ENCODE results near the gene RNF183. TPM values are rescaled to one million over a fixed set of nuclear protein-coding genes. Genes with fewer than 3 reads are reported as not detected.

Gene RNF183
- total RNA-seq, 1 experiment from 2014 or later, result 1.5 TPM

DNA sequence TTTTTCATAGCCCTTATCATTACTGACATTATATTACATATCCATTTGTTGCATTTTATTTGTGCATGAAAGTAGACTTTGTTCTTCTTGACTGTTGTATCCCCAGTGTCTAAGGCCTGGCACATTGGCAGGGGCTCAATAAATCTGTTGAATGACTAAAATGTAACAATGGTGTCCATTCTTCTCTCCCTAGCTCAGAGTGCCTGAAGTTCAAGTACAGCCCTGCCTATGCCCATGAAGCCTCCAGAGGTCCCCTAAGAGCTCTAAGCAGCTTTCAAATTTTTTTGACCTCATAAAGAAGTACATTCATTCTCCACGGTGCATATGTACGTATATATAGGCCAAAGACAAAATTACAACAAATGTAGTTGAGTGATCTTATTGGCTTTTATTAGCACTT is 42.0 kb upstream of the RNF183 start:
- no peaks in the 10 kb centered on the region for H3K27me3 Mint-ChIP-seq (ENCODE audit: insufficient read depth, unreplicated experiment)
- no peaks in the 10 kb centered on the region for H3K36me3 ChIP-seq (ENCODE audit: control insufficient read depth, insufficient read depth, low read length)
- BruUV-seq (replicated peaks), result no TSS peak
- ChIA-PET POLR2A (no interaction called here), CTCF (interaction anchor here (0.7 kb wide), 1 partner anchor 10 kb away, joined by 3 read pairs; no protein-coding TSS in a partner anchor)
- no peak overlapping the region for H3K27ac Mint-ChIP-seq (ENCODE audit: unreplicated experiment)
- intact Hi-C loops (cut with micrococcal nuclease; ENCODE audit: unreplicated experiment), result no loop called here
- no peaks in the 10 kb centered on the region for H3K9me3 ChIP-seq
- DNase-seq, result no peak
- no peak overlapping the region for H3K4me3 Mint-ChIP-seq (ENCODE audit: unreplicated experiment)
- no peaks in the 10 kb centered on the region for H3K9me3 Mint-ChIP-seq (ENCODE audit: unreplicated experiment)
- no peaks in the 10 kb centered on the region for H3K36me3 Mint-ChIP-seq (ENCODE audit: insufficient read depth, unreplicated experiment)
- H3K4me3 ChIP-seq (ENCODE audit: low read depth, low read length), result no peak overlapping the region
- peaks cover 8% of the 10 kb centered on the region for H3K4me1 Mint-ChIP-seq (ENCODE audit: low read depth, unreplicated experiment)
- no peaks in the 10 kb centered on the region for H3K4me1 ChIP-seq
- H3K27me3 ChIP-seq (replicated peaks; ENCODE audit: control insufficient read depth, insufficient read depth, low read length), result no peaks in the 10 kb centered on the region
- TF ChIP-seq, protein P1, sequence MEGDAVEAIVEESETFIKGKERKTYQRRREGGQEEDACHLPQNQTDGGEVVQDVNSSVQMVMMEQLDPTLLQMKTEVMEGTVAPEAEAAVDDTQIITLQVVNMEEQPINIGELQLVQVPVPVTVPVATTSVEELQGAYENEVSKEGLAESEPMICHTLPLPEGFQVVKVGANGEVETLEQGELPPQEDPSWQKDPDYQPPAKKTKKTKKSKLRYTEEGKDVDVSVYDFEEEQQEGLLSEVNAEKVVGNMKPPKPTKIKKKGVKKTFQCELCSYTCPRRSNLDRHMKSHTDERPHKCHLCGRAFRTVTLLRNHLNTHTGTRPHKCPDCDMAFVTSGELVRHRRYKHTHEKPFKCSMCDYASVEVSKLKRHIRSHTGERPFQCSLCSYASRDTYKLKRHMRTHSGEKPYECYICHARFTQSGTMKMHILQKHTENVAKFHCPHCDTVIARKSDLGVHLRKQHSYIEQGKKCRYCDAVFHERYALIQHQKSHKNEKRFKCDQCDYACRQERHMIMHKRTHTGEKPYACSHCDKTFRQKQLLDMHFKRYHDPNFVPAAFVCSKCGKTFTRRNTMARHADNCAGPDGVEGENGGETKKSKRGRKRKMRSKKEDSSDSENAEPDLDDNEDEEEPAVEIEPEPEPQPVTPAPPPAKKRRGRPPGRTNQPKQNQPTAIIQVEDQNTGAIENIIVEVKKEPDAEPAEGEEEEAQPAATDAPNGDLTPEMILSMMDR (IDR thresholded peaks at IDR 0.05; ENCODE audit: insufficient read depth in 1 of 2, low read depth in 1 of 2, low read length in 1 of 2, severe bottlenecking in 1 of 2, unreplicated experiment in 1 of 2), result no peak

DNA sequence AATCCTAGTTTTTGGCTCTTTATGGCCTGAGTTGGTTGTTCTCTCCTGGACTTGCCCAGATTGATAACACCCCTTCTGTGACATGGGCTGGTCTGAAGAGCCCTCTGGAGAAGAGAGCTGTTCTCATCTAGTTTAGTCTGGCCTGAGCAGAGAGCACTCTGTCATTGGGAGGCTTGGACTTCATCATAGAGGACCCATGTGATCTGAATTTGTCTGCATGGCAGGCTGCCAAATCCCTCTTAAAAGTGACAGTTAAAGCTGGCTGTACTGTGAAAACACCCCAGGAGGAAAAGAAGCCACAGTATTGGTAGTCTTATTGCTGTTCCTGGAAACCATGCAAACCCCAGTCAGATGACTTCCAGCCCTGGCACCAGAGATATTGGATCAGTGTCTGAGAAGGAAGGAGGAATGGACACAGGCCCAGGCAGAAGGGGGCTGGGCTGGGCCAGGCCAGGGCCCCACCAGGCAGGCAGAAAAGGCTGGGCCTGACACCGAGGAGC is 40.6 kb upstream of the RNF183 start:
- Mint-ChIP-seq H3K4me1 (ENCODE audit: low read depth, unreplicated experiment) (peaks cover 14% of the 10 kb centered on the region), H3K4me3 (ENCODE audit: unreplicated experiment) (no peak overlapping the region)

DNA sequence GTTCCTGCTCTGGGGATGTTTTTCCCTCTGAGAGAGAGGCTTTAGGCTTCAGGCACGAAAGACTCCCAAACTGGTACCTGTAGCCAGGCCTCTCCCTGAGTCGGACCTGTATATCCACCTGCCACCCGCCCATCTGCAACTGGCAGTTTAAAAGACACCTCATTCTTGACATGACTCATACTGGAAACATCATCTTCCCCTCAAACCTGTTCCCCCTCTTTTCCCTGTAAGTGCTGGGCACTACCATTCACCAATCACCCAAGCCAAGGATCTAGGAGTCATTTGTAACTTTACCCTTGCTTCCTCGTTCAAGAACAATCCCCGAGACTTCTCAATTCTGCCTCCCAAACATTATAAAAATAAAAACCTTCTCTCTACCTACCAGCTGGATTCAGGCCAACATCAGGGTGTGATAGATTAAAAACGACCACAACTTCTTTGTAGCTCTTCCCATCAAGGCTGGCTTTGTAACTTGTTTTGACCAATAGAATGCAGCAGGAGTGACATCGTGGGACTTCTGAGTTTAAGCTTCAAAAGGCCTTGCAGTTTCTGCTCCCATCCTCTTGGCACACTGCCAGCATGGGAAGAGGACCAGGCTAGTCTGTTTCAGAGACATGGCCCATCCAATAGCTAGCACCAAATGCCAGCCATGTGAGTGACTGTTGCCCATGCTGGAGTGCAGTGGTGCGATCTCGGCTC is 38.7 kb upstream of the RNF183 start:
- intact Hi-C loops (cut with micrococcal nuclease; ENCODE audit: unreplicated experiment), result loop anchor here (2.0 kb wide), 2 partner anchors 33 to 67 kb away; partner anchors contain the start of genes CDC26 and PRPF4
- H3K4me1 ChIP-seq, result no peaks in the 10 kb centered on the region
- H3K36me3 ChIP-seq (ENCODE audit: control insufficient read depth, insufficient read depth, low read length), result no peaks in the 10 kb centered on the region
- ChIA-PET POLR2A (interaction anchor here (0.6 kb wide), 1 partner anchor 591 kb away, joined by 3 read pairs; no protein-coding TSS in a partner anchor), CTCF (no interaction called here)
- Mint-ChIP-seq H3K9me3 (ENCODE audit: unreplicated experiment) (no peaks in the 10 kb centered on the region), H3K36me3 (ENCODE audit: insufficient read depth, unreplicated experiment) (no peaks in the 10 kb centered on the region), H3K4me1 (ENCODE audit: low read depth, unreplicated experiment) (peaks cover 9% of the 10 kb centered on the region), H3K4me3 (ENCODE audit: unreplicated experiment) (peak overlapping the region; percentile 0), H3K27me3 (ENCODE audit: insufficient read depth, unreplicated experiment) (no peaks in the 10 kb centered on the region), H3K27ac (ENCODE audit: unreplicated experiment) (no peak overlapping the region)
- no TSS peak for BruUV-seq (replicated peaks)
- TF ChIP-seq, protein P1 (IDR thresholded peaks at IDR 0.05; ENCODE audit: insufficient read depth in 1 of 2, low read depth in 1 of 2, low read length in 1 of 2, severe bottlenecking in 1 of 2, unreplicated experiment in 1 of 2), result no peak
- no peak overlapping the region for H3K4me3 ChIP-seq (ENCODE audit: low read depth, low read length)
- H3K27me3 ChIP-seq (replicated peaks; ENCODE audit: control insufficient read depth, insufficient read depth, low read length), result no peaks in the 10 kb centered on the region
- no peaks in the 10 kb centered on the region for H3K9me3 ChIP-seq
- DNase-seq, result no peak

More for the DNA sequence above, 40.6 kb upstream of the RNF183 start:
- CTCF ChIA-PET, result no interaction called here
- H3K27me3 Mint-ChIP-seq (ENCODE audit: insufficient read depth, unreplicated experiment), result no peaks in the 10 kb centered on the region
- no TSS peak for BruUV-seq (replicated peaks)
- H3K36me3 ChIP-seq (ENCODE audit: control insufficient read depth, insufficient read depth, low read length), result no peaks in the 10 kb centered on the region
- H3K27ac Mint-ChIP-seq (ENCODE audit: unreplicated experiment), result no peak overlapping the region
- no peak overlapping the region for H3K4me3 ChIP-seq (ENCODE audit: low read depth, low read length)
- POLR2A ChIA-PET, result no interaction called here
- DNase-seq, result no peak
- intact Hi-C loops (cut with micrococcal nuclease; ENCODE audit: unreplicated experiment), result no loop called here
- no peaks in the 10 kb centered on the region for H3K9me3 Mint-ChIP-seq (ENCODE audit: unreplicated experiment)
- TF ChIP-seq, protein P1 (IDR thresholded peaks at IDR 0.05; ENCODE audit: insufficient read depth in 1 of 2, low read depth in 1 of 2, low read length in 1 of 2, severe bottlenecking in 1 of 2, unreplicated experiment in 1 of 2), result no peak
- no peaks in the 10 kb centered on the region for H3K9me3 ChIP-seq
- H3K27me3 ChIP-seq (replicated peaks; ENCODE audit: control insufficient read depth, insufficient read depth, low read length), result no peaks in the 10 kb centered on the region
- H3K4me1 ChIP-seq, result no peaks in the 10 kb centered on the region
- H3K36me3 Mint-ChIP-seq (ENCODE audit: insufficient read depth, unreplicated experiment), result no peaks in the 10 kb centered on the region
